Effector memory CD4-positive, alpha-beta T cell (primary cell): ENCODE data around the gene ADAM19.

Source experiments
- DNase-seq, 3 donors: peaks; one replicate each; pipeline ENCODE4 v3.0.0-alpha.2; 2020
- H3K27ac ChIP-seq: 2 replicates; pipeline ENCODE4 v1.7.0; 2013; ENCODE audit warnings: mild to moderate bottlenecking, low read length, moderate library complexity; ENCODE audit not compliant: insufficient read depth, poor library complexity, severe bottlenecking
- H3K27me3 ChIP-seq: replicated peaks from 2 replicates; pipeline ENCODE4 v1.7.0; 2013; ENCODE audit warnings: mild to moderate bottlenecking, low read length; ENCODE audit not compliant: insufficient read depth, control insufficient read depth, poor library complexity, severe bottlenecking
- H3K36me3 ChIP-seq: 2 replicates; pipeline ENCODE4 v1.7.0; 2013; ENCODE audit warnings: mild to moderate bottlenecking, low read length, moderate library complexity; ENCODE audit not compliant: control insufficient read depth, insufficient read depth
- H3K4me1 ChIP-seq: 2 replicates; pipeline ENCODE4 v1.7.0; 2013; ENCODE audit warnings: low read length, mild to moderate bottlenecking; ENCODE audit not compliant: control insufficient read depth, insufficient read depth, poor library complexity, severe bottlenecking
- H3K4me3 ChIP-seq: 2 replicates; pipeline ENCODE4 v1.7.0; 2013; ENCODE audit warnings: low read length, low read depth, mild to moderate bottlenecking; ENCODE audit not compliant: insufficient read depth, poor library complexity, severe bottlenecking
- H3K9me3 ChIP-seq: 2 replicates; pipeline ENCODE4 v1.7.0; 2013; ENCODE audit warnings: mild to moderate bottlenecking, low read length, moderate library complexity; ENCODE audit not compliant: control insufficient read depth

Gene ADAM19

DNA sequence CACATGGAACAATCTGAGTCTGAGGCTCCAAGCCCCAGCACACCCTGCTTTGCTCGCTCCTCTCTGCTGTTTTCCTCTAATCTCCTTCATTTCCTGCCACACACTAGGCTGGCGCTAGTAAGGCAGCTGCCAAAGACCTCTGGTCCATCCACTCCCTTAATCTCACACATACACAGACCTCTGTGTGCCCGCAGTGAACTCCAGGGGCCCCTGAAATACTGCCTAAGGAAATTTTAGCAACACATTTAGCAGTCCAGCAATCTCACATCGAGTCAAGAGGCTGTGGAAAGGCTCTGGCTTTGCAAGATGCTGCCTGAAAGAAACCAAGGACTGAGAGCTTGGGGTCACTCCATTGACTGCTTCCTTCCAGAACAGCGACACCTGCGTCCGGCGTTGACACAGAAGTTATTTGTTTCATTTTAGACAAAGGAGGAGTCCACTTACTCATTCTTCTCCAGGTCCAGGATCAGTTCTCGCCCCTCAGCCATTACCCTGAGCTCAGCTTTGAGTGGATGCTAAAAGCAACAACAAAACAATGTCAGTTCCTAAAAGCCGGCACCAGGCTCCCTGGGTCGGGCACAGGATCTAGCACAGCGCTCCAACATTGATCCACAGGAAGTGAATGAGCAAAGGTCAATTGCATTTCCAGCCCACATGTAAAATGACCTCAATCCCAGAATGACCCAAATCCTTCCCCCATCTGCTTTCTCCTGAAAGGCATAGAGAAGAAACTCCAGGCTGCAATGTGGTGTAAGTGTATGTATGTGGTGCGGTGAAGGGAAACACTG lies 11.5 kb downstream of the ADAM19 start:
- no peak for DNase-seq
- peaks cover 47% of the 10 kb centered on the region for H3K4me1 ChIP-seq
- H3K27ac ChIP-seq, result peak overlapping the region; percentile 13

DNA sequence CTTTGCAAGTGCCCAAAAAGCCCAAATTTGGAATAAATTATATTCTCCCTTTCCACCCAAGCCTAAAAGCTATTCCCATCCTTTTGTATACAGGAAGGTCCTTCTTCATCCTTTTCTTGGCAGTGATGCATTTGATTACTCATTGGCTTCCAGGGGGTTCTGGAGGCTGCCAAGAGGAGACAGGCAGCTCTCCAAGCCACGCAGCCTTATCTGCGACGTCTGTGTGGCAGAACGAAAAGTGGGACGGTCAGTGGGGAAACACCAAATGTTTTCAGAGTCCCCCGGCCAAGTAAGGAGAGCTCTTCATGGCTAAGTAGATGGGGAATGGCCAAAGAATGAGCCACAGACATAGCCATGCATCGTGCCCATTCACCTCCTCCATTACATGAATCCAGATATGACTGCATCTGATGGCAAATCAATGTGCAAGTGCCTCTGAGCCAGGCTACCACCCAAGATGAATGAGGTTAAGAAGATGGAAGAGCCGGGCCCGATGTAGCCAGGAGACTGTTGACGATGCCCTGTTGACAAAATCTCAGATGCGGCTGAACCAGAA lies 12.1 kb downstream of the ADAM19 start:
- no peaks in the 10 kb centered on the region for H3K27me3 ChIP-seq
- DNase-seq, result no peak
- no peaks in the 10 kb centered on the region for H3K9me3 ChIP-seq
- H3K27ac ChIP-seq, result peak overlapping the region; percentile 29
- peaks cover 33% of the 10 kb centered on the region for H3K36me3 ChIP-seq
- H3K4me1 ChIP-seq, result peaks cover 45% of the 10 kb centered on the region
- H3K4me3 ChIP-seq, result no peak overlapping the region

More for the DNA sequence above, 11.5 kb downstream of the ADAM19 start:
- Histone ChIP-seq H3K9me3 (no peaks in the 10 kb centered on the region), H3K4me3 (no peak overlapping the region), H3K36me3 (peaks cover 38% of the 10 kb centered on the region), H3K27me3 (no peaks in the 10 kb centered on the region)

DNA sequence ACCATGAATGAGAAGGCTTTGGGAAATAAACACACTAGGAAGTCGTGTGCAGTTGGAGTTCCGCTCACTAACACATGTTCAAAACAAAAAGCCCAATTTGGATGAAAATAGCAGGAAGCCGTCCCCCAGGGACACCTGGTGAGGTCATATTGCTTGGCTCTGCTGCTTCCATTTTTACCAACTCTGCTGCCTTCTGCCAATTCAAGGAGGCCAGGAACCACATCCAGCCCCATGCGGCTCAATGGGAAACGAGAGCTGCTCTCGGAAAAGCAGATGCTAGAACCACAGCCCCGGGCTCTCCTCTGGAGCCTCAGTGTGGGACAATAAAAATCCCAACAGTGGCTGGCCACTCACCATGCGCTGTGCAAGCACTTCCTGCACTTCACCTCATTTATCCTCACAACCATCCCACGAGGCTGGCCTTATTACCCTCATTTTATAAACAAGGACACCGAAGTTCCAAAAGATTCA lies 13.4 kb downstream of the ADAM19 start:
- Histone ChIP-seq H3K4me1 (peaks cover 48% of the 10 kb centered on the region), H3K27me3 (no peaks in the 10 kb centered on the region), H3K27ac (no peak overlapping the region), H3K36me3 (peaks cover 33% of the 10 kb centered on the region), H3K4me3 (no peak overlapping the region), H3K9me3 (no peaks in the 10 kb centered on the region)
- no peak for DNase-seq

DNA sequence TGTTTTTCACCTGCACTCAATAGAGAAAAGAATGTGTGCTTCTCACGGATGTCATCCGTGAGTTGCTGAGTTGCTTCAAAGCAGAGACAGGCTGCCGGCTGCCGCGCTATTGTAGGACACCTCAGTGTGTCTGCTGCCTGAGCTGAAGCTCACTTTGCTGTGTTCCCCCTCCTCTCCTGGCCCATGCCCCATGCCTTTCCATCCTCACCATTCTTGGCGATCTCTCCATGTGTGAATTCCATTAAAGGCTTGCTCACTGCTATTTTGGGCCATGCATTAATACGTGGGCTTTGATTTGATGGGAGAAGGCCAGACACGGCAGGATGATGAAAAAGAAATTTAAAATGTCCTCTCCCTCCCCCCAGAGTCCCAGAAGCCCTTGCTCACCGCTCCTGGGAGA lies 14.5 kb downstream of the ADAM19 start:
- H3K9me3 ChIP-seq, result no peaks in the 10 kb centered on the region

GRCh38 chr5:157559301-157559700 lies 16.3 kb downstream of the ADAM19 start:
- DNase-seq, result no peak
- Histone ChIP-seq H3K4me3 (no peak overlapping the region), H3K27ac (no peak overlapping the region), H3K4me1 (peaks cover 62% of the 10 kb centered on the region), H3K36me3 (peaks cover 27% of the 10 kb centered on the region), H3K27me3 (no peaks in the 10 kb centered on the region), H3K9me3 (no peaks in the 10 kb centered on the region)

More for the DNA sequence above, 14.5 kb downstream of the ADAM19 start:
- no peaks in the 10 kb centered on the region for H3K27me3 ChIP-seq
- H3K27ac ChIP-seq, result peak overlapping the region; percentile 18
- no peak for DNase-seq
- peaks cover 52% of the 10 kb centered on the region for H3K4me1 ChIP-seq
- no peak overlapping the region for H3K4me3 ChIP-seq
- H3K36me3 ChIP-seq, result peaks cover 33% of the 10 kb centered on the region

DNA sequence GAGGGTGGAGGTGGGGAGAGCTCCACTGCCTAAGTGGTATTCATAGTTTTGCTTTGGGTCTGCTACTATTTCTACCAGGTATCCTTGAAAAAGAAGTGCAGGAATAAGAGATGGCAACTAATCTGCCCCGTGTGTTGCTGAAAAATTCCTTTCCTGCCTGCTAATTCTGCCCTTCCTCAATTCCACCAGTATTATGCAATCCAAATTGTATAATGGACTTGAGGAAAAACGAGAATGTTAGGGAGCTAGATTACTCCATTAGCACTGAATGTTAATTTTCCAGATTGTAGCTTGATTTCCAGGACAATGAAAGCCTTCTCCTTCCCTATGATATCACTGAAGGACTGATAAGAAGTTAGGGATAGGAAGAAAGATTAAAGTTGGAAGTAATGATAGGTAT lies 16.9 kb downstream of the ADAM19 start:
- DNase-seq, result no peak
- Histone ChIP-seq H3K9me3 (no peaks in the 10 kb centered on the region), H3K27me3 (no peaks in the 10 kb centered on the region), H3K36me3 (peaks cover 22% of the 10 kb centered on the region), H3K4me3 (no peak overlapping the region), H3K4me1 (peaks cover 60% of the 10 kb centered on the region), H3K27ac (no peak overlapping the region)

DNA sequence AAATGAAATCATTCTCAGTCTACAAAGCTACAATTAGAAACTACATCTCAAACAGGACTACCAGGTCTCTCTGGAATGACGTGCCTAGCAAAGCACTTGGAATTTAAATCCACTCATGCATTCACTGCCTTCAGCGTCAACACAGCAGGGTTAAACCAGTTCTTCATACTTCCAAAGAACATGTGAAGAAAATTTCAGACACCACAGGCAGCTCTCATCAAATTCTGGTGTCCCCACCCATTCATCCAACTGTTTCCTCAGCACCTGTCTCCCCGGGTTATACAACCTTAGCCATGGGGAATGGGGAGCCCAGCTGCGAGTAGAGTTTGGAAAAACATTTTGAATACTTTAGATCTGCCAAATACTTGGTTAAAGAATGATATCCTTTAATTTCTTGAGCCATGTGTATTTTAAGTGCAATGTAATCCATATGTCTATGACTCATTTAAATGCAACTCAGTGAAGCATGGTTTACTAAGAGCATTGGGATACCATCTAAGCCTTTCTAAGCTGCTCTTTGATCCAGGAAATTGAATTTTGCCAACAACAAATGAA lies 17.5 kb downstream of the ADAM19 start:
- Histone ChIP-seq H3K4me3 (no peak overlapping the region), H3K9me3 (no peaks in the 10 kb centered on the region), H3K36me3 (peaks cover 17% of the 10 kb centered on the region), H3K27ac (no peak overlapping the region), H3K27me3 (no peaks in the 10 kb centered on the region), H3K4me1 (peaks cover 55% of the 10 kb centered on the region)
- DNase-seq, result no peak

DNA sequence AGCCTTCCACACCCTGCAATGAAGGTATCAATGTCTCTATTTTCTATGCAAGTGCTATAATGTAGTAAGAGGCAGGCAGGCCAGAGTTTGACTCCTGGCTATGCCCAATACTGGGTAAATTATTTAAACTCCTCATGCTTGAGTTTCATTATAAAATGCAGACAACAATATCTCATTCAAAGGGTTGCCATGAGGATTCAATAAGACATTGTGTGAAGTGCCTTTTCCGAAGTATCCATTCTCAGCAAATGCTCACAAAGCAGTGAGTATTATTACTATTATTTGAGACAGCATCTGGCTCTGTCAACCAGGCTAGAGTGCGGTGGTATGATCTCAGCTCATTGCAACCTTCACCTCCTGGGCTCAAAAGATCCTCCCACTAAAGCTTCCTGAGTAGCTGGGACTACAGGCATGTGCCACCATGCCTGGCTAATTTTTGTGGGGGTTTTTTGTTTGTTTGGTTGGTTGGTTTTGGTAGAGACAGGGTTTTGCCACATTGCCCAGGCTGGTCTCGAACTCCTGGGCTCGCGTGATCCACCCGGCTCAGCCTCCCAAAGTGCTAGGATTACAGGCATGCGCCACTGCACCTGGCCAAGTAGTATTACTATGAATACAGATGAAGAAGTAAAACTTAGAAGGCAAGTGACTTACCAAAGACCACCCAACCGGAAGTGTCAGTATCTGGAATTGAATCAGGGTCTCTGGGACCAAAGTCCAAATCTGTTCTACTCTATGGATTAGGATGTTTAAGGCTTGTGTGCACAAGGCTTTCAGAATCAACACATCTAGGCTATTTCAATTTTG lies 18.8 kb downstream of the ADAM19 start:
- DNase-seq, result no peak
- H3K9me3 ChIP-seq, result no peaks in the 10 kb centered on the region
- H3K27me3 ChIP-seq, result no peaks in the 10 kb centered on the region
- no peak overlapping the region for H3K4me3 ChIP-seq
- peaks cover 11% of the 10 kb centered on the region for H3K36me3 ChIP-seq
- peaks cover 49% of the 10 kb centered on the region for H3K4me1 ChIP-seq
- no peak overlapping the region for H3K27ac ChIP-seq

DNA sequence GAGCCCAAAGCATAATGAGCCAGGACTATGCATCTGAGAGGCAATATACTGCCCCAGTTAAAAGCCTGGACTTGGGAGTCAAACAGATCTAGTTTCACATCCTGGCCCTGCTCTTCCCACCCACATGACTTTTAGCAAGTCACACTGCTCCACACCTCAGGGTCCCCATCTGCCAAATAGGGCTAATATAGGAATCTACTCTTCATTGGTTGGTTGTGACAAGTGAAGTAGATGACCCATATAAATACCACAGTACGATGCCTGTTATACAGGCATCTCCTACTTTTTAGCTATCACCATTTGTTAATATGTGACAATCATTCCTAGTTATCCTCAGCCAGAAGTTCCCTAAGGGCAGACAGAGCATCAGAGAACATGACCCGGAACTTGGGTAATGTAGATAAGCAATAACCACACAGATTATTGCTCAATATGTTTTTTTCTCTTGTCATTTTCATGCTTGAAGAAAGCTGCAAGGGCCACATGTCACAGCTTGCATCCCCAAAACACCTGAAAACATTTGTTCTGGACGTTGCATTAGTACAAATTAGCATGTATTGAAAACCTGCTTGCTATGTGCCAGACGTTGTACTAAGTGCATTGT lies 20.4 kb downstream of the ADAM19 start:
- Histone ChIP-seq H3K27ac (peak overlapping the region; percentile 50), H3K36me3 (no peaks in the 10 kb centered on the region), H3K27me3 (no peaks in the 10 kb centered on the region), H3K4me3 (no peak overlapping the region), H3K4me1 (peaks cover 38% of the 10 kb centered on the region), H3K9me3 (no peaks in the 10 kb centered on the region)
- DNase-seq, result no peak
